Measurements from ENCODE around the gene COL13A1. TPM values are rescaled to one million over a fixed set of nuclear protein-coding genes. Genes with fewer than 3 reads are reported as not detected.

Gene COL13A1
- total RNA-seq, 1 experiment from 2014 or later: 3.6 TPM

DNA sequence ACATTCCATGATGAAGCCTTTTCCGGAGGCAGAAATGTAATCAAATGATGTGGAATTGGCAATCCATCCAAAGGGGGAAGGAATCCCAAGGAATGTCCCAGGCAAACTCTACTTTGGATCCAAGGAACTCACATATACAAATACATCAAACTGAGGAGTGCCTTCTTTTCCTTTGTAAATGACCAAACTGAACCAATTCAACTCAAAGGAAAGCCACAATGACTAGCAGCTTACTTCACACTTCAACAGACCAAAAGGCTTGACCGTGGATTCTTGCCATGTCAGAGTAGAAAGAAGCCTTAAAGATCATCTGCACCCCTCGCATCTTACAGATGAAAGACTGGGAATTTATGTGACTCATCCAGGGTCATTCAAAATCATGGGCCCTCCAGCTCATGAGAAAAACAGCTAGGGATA lies 171.3 kb downstream of the COL13A1 start:
- Histone ChIP-seq H3K23ac (ENCODE audit: insufficient read length, low read depth, low read length) (no peak overlapping the region), H4K8ac (replicated peaks; ENCODE audit: insufficient read length, low read depth, low read length) (no peak overlapping the region), H4K91ac (ENCODE audit: insufficient read length, low read depth, low read length) (no peak overlapping the region), H3K14ac (ENCODE audit: insufficient read depth, low read length) (no peak overlapping the region), H3K23me2 (ENCODE audit: insufficient read length, low read depth, low read length, poor library complexity, severe bottlenecking) (no peaks in the 10 kb centered on the region), H3K9ac (ENCODE audit: extremely low read depth, insufficient read length, low read length) (no peak overlapping the region), H2BK120ac (ENCODE audit: low read depth, low read length, poor library complexity, severe bottlenecking) (no peak overlapping the region), H3K18ac (ENCODE audit: insufficient read length, low read depth, low read length) (no peak overlapping the region), H3K4me2 (ENCODE audit: insufficient read depth, insufficient read length, low read length) (no peak overlapping the region), H3K27ac (ENCODE audit: insufficient read length, low read depth, low read length) (no peak overlapping the region), H2BK15ac (ENCODE audit: low read depth, low read length) (no peak overlapping the region), H4K20me1 (ENCODE audit: control insufficient read depth, insufficient read depth, insufficient read length) (no peaks in the 10 kb centered on the region), H3K4me1 (ENCODE audit: insufficient read depth, low read length) (peaks cover 3% of the 10 kb centered on the region; the same call in 1 of the 2 replicates), H3T11ph (ENCODE audit: low read length) (no peak overlapping the region), H2BK20ac (ENCODE audit: low read depth, low read length, poor library complexity, severe bottlenecking) (no peak overlapping the region), H3K27me3 (ENCODE audit: insufficient read depth, low read length) (no peaks in the 10 kb centered on the region), H4K5ac (ENCODE audit: insufficient read length, low read depth, low read length) (no peak overlapping the region), H3K56ac (ENCODE audit: insufficient read length, low read depth, low read length) (no peak overlapping the region), H3K79me1 (ENCODE audit: insufficient read depth, low read depth, low read length, poor library complexity, severe bottlenecking) (no peaks in the 10 kb centered on the region), H3K4ac (ENCODE audit: low read depth, low read length) (no peak overlapping the region), H2BK12ac (ENCODE audit: insufficient read length, low read depth, low read length) (no peak overlapping the region), H3K79me2 (ENCODE audit: insufficient read depth, low read length) (no peaks in the 10 kb centered on the region), H2AFZ (ENCODE audit: low read length) (no peak overlapping the region), H2BK5ac (ENCODE audit: insufficient read length, low read length) (no peak overlapping the region), H3K9me3 (ENCODE audit: control insufficient read depth, low read depth, low read length) (no peaks in the 10 kb centered on the region), H2AK5ac (ENCODE audit: insufficient read length, low read length) (no peak overlapping the region)
- no peak for DNase-seq
- H3K4me1 Mint-ChIP-seq: peaks cover 5 to 12% of the 10 kb centered on the region in 2 experiments
- no peak overlapping the region for H3K27ac Mint-ChIP-seq
- peaks cover 45% of the 10 kb centered on the region for H3K27me3 Mint-ChIP-seq (ENCODE audit: low read depth)
- H3K36me3 Mint-ChIP-seq (ENCODE audit: insufficient read depth in 1 of 3, low read depth in 3 of 3): no peaks in the 10 kb centered on the region; a peak in 1 of 7 replicates
- TF ChIP-seq CTCF (conservative IDR thresholded peaks at IDR 0.05): no peak
- H3K9me3 Mint-ChIP-seq: peaks cover 4 to 11% of the 10 kb centered on the region in 2 experiments
- WGBS (ENCODE audit: extremely low coverage, insufficient read length, low lambda C conversion rate): no CpG with 5 or more reads among the region's 3 CpGs
- no peak overlapping the region for H3K4me3 Mint-ChIP-seq

Measured in H9 (cell line).